IMR-90 (cell line): ENCODE results near the gene ZNF451. TPM values are rescaled to one million over a fixed set of nuclear protein-coding genes. Genes with fewer than 3 reads are reported as not detected.

ENCODE experiments used
- ATAC-seq: fragments of 200-7000 bp; cut with Tn5 transposase; 2 replicates; pipeline ENCODE4 v1.9.1; 2020; ENCODE audit warnings: low read depth, mild to moderate bottlenecking, moderate library complexity
- BruUV-seq: library from RNA; stranded (reverse); fragments of 400-500 nt; replicated peaks from 2 replicates; lab custom pipeline; 2021; lab: Mats Ljungman, UMichigan
- CTCF ChIA-PET: fragments of 300-600 bp; formaldehyde crosslinking; extraction: SDS; loops from one replicate; lab custom pipeline; 2021; ENCODE audit warnings: antibody characterized with exemption; lab: Yijun Ruan, JAX
- POLR2A ChIA-PET: fragments of 300-600 bp; sonication (Branson Sonifier 250); formaldehyde crosslinking; loops from one replicate; lab custom pipeline; 2022; ENCODE audit warnings: antibody characterized with exemption; ENCODE audit not compliant: unreplicated experiment; lab: Charles Lee
- DNase-seq: peaks from one replicate; pipeline ENCODE4 v3.0.0; 2013
- H2AFZ ChIP-seq: replicated peaks from 2 replicates; pipeline ENCODE3; 2013; ENCODE audit warnings: low read length, mild to moderate bottlenecking; ENCODE audit not compliant: poor library complexity
- H2AK5ac ChIP-seq: 2 replicates; pipeline ENCODE4 v1.6.1; 2013; ENCODE audit warnings: low read depth, low read length, inconsistent platforms
- H2AK9ac ChIP-seq: replicated peaks from 2 replicates; pipeline ENCODE3; 2013; ENCODE audit warnings: mild to moderate bottlenecking, low read depth, low read length, moderate library complexity; ENCODE audit not compliant: poor library complexity
- H2BK120ac ChIP-seq: 2 replicates; pipeline ENCODE4 v1.6.1; 2013; ENCODE audit warnings: low read depth, low read length, inconsistent platforms
- H2BK15ac ChIP-seq: 3 replicates; pipeline ENCODE4 v1.6.1; 2013; ENCODE audit warnings: low read depth, low read length, inconsistent platforms
- H2BK20ac ChIP-seq: 2 replicates; pipeline ENCODE4 v1.6.1; 2013; ENCODE audit warnings: low read depth, mild to moderate bottlenecking, inconsistent platforms, low read length, moderate library complexity
- H2BK5ac ChIP-seq: 2 replicates; pipeline ENCODE4 v1.6.1; 2013; ENCODE audit warnings: mild to moderate bottlenecking, low read depth, low read length, inconsistent platforms; ENCODE audit not compliant: poor library complexity, severe bottlenecking
- H3K14ac ChIP-seq: replicated peaks from 2 replicates; pipeline ENCODE4 v1.6.1; 2013; ENCODE audit warnings: low read depth, low read length, inconsistent platforms
- H3K18ac ChIP-seq: 2 replicates; pipeline ENCODE4 v1.6.1; 2013; ENCODE audit warnings: low read depth, low read length, control low read depth
- H3K23ac ChIP-seq: 2 replicates; pipeline ENCODE4 v1.6.1; 2013; ENCODE audit warnings: low read depth, low read length, inconsistent platforms
- H3K27ac ChIP-seq: 2 replicates; pipeline ENCODE4 v1.5.1; 2013; ENCODE audit warnings: mild to moderate bottlenecking, control low read depth, low read length; ENCODE audit not compliant: insufficient read depth
- H3K27me3 ChIP-seq: 2 replicates; pipeline ENCODE4 v1.6.1; 2013; ENCODE audit warnings: low read length; ENCODE audit not compliant: control insufficient read depth, insufficient read depth
- H3K36me3 ChIP-seq: 2 replicates; pipeline ENCODE4 v1.6.1; 2013; ENCODE audit warnings: low read length, mixed read lengths; ENCODE audit not compliant: control insufficient read depth, insufficient read depth
- H3K4ac ChIP-seq: 2 replicates; pipeline ENCODE4 v1.6.1; 2013; ENCODE audit warnings: low read depth, low read length, inconsistent platforms
- H3K4me1 ChIP-seq: 2 replicates; pipeline ENCODE4 v1.6.1; 2013; ENCODE audit warnings: low read length, mixed read lengths; ENCODE audit not compliant: control insufficient read depth, insufficient read depth
- H3K4me2 ChIP-seq: 2 replicates; pipeline ENCODE4 v1.6.1; 2013; ENCODE audit warnings: low read depth, mild to moderate bottlenecking, control low read depth, low read length, moderate library complexity
- H3K4me3 ChIP-seq: 2 replicates; pipeline ENCODE4 v1.5.1; 2013; ENCODE audit warnings: low read depth, mild to moderate bottlenecking, control low read depth, low read length, moderate library complexity; ENCODE audit not compliant: insufficient read depth
- H3K56ac ChIP-seq: 2 replicates; pipeline ENCODE4 v1.6.1; 2013; ENCODE audit warnings: low read length, inconsistent platforms; ENCODE audit not compliant: insufficient read depth; ENCODE audit errors: extremely low read depth
- H3K79me1 ChIP-seq, 2 experiments: 2 replicates each; pipeline ENCODE4 v1.6.1; 2013; ENCODE audit warnings: low read length in 2 of 2, inconsistent platforms in 1 of 2, low read depth in 1 of 2
- H3K9ac ChIP-seq: 2 replicates; pipeline ENCODE4 v1.6.1; 2013; ENCODE audit warnings: low read depth, low read length, control low read depth
- H3K9me1 ChIP-seq: 2 replicates; pipeline ENCODE4 v1.6.1; 2013; ENCODE audit warnings: low read length, inconsistent platforms; ENCODE audit not compliant: insufficient read depth
- H3K9me3 ChIP-seq: 2 replicates; pipeline ENCODE4 v1.6.1; 2013; ENCODE audit warnings: low read length; ENCODE audit not compliant: control insufficient read depth, insufficient read depth
- H4K20me1 ChIP-seq: 2 replicates; pipeline ENCODE4 v1.6.1; 2013; ENCODE audit warnings: low read length, inconsistent platforms; ENCODE audit not compliant: insufficient read depth
- H4K5ac ChIP-seq: 2 replicates; pipeline ENCODE4 v1.6.1; 2013; ENCODE audit warnings: mild to moderate bottlenecking, low read depth, low read length, control low read depth
- H4K8ac ChIP-seq, 2 experiments: 2 replicates each; pipeline ENCODE4 v1.6.1; 2013; ENCODE audit warnings: low read depth in 2 of 2, low read length in 2 of 2, control low read depth in 1 of 2, inconsistent platforms in 1 of 2
- H4K91ac ChIP-seq: 2 replicates; pipeline ENCODE4 v1.6.1; 2013; ENCODE audit warnings: low read depth, low read length, inconsistent platforms; ENCODE audit not compliant: insufficient read depth
- CHD1 ChIP-seq: IDR thresholded peaks from 2 replicates; pipeline ENCODE4 v1.6.1; 2012; ENCODE audit warnings: low read depth, low read length, improper control_type of control experiment
- CTCF ChIP-seq: conservative IDR thresholded peaks from 2 replicates; pipeline ENCODE4 v1.5.1; 2012; ENCODE audit warnings: mild to moderate bottlenecking, low read depth, low read length, improper control_type of control experiment
- MAFK ChIP-seq: IDR thresholded peaks from 2 replicates; pipeline ENCODE4 v1.6.1; 2012; ENCODE audit warnings: low read depth, low read length, improper control_type of control experiment
- MAZ ChIP-seq: IDR thresholded peaks from 2 replicates; pipeline ENCODE4 v1.6.1; 2012; ENCODE audit warnings: low read depth, mild to moderate bottlenecking, low read length, improper control_type of control experiment, moderate library complexity, borderline replicate concordance
- NFE2L2 ChIP-seq: fragments of 150-350 bp; IDR thresholded peaks from 2 replicates; pipeline ENCODE4 v1.6.1; 2016; ENCODE audit warnings: low read depth, mild to moderate bottlenecking, low read length
- POLR2A ChIP-seq: IDR thresholded peaks from 2 replicates; pipeline ENCODE4 v1.6.1; 2012; ENCODE audit warnings: mild to moderate bottlenecking, low read depth, low read length
- RAD21 ChIP-seq: IDR thresholded peaks from 2 replicates; pipeline ENCODE4 v1.6.1; 2012; ENCODE audit warnings: low read length, improper control_type of control experiment
- RCOR1 ChIP-seq: IDR thresholded peaks from 2 replicates; pipeline ENCODE4 v1.6.1; 2012; ENCODE audit warnings: mild to moderate bottlenecking, low read length, improper control_type of control experiment; ENCODE audit not compliant: insufficient replicate concordance
- RFX5 ChIP-seq: IDR thresholded peaks from 2 replicates; pipeline ENCODE4 v1.8.0; 2012; ENCODE audit warnings: low read depth, mild to moderate bottlenecking, low read length, moderate library complexity
- SMC3 ChIP-seq: fragments of 150-350 bp; IDR thresholded peaks from 2 replicates; pipeline ENCODE4 v1.6.1; 2016; ENCODE audit warnings: low read depth, mild to moderate bottlenecking, antibody characterized with exemption, low read length, moderate library complexity
- WGBS, 2 experiments: methylation state at CpG; one replicate each; pipeline versions ENCODE4 v1.1.5 to v1.1.7; 2013; ENCODE audit warnings: missing lambda C conversion rate in 2 of 2; ENCODE audit not compliant: insufficient read length in 1 of 2; ENCODE audit errors: extremely low coverage in 2 of 2; 5-methylcytosine and 5-hydroxymethylcytosine counted together
- dilution Hi-C: fragments of 300-500 bp; cut with HindIII; formaldehyde crosslinking; loops from one replicate; pipeline ENCODE4 v1.14.3; 2018; ENCODE audit warnings: low sequenced_read_pairs; ENCODE audit not compliant: unreplicated experiment
- in situ Hi-C: fragments of 300-500 bp; cut with MboI; formaldehyde crosslinking; loops from 3 replicates; pipeline ENCODE4 v1.14.3; 2019; ENCODE audit warnings: low sequenced_read_pairs, inconsistent platforms, mixed read lengths
- intact Hi-C: fragments of 100-400 bp; cut with micrococcal nuclease; formaldehyde crosslinking; loops from 2 replicates; pipeline ENCODE4 v1.10.0; 2022
- polyA plus RNA-seq, 3 experiments: library from polyadenylated mRNA; depleted of rRNA; stranded (reverse); fragments of >200 nt; gene quantifications; 2 replicates each; pipeline ENCODE4 v1.2.3, GENCODE V29; 2012; ENCODE audit warnings: low replicate concordance in 1 of 3
- total RNA-seq: library from RNA; depleted of rRNA; stranded (reverse); fragments of >200 nt; gene quantifications from 2 replicates; pipeline ENCODE4 v1.2.3, GENCODE V29; 2012

The ZNF451 gene
- total and polyA plus RNA-seq, 2 of the 4 experiments (the other 2 are of a cell fraction): 10.0 to 48.6 TPM

GRCh38 chr6:57069228-57069627 lies 20.8 kb upstream of the ZNF451 start:
- dilution Hi-C loops (no loop called here), in situ Hi-C loops (no loop called here), intact Hi-C loops (no loop called here)
- H3K9me1 ChIP-seq: peaks cover 4% of the 10 kb centered on the region; the same call in 1 of the 2 replicates
- H4K20me1 ChIP-seq: no peaks in the 10 kb centered on the region
- H2BK5ac ChIP-seq: no peak overlapping the region
- no peak overlapping the region for H2BK120ac ChIP-seq
- H2AFZ ChIP-seq: no peak overlapping the region
- no peaks in the 10 kb centered on the region for H3K27me3 ChIP-seq
- H3K4ac ChIP-seq: no peak overlapping the region
- POLR2A ChIA-PET: no interaction called here
- no peak overlapping the region for H2BK20ac ChIP-seq
- no peak overlapping the region for H2BK15ac ChIP-seq
- DNase-seq (no peak), ATAC-seq (no peak)
- H3K4me2 ChIP-seq: no peak overlapping the region
- no peaks in the 10 kb centered on the region for H3K9me3 ChIP-seq
- H3K79me1 ChIP-seq: peaks cover 5 to 11% of the 10 kb centered on the region in 2 experiments; a peak in 3 of 4 replicates
- H2AK5ac ChIP-seq: no peak overlapping the region
- H2AK9ac ChIP-seq: no peak overlapping the region
- H3K23ac ChIP-seq: no peak overlapping the region
- H3K9ac ChIP-seq: no peak overlapping the region
- CTCF ChIA-PET: interaction anchor here (0.6 kb wide), 1 partner anchor 164 kb away, joined by 3 read pairs; no protein-coding TSS in a partner anchor
- no peaks in the 10 kb centered on the region; the same call in none of the 2 replicates for H3K36me3 ChIP-seq
- 100% methylated on average over 2 of the region's 4 CpGs; no CpG with 5 or more reads in 1 of the 2 experiments for WGBS, 2 experiments
- no peak overlapping the region for H3K27ac ChIP-seq
- H3K14ac ChIP-seq: no peak overlapping the region
- no peak overlapping the region for H3K18ac ChIP-seq
- H4K91ac ChIP-seq: no peak overlapping the region
- peaks cover 2% of the 10 kb centered on the region for H3K4me1 ChIP-seq
- H4K5ac ChIP-seq: no peak overlapping the region
- BruUV-seq: no TSS peak
- no peak overlapping the region for H3K56ac ChIP-seq
- TF ChIP-seq NFE2L2 (no peak), RAD21 (no peak), POLR2A (no peak), RFX5 (no peak), MAZ (no peak), MAFK (no peak), SMC3 (no peak), RCOR1 (no peak), CHD1 (no peak), CTCF (no peak)
- H3K4me3 ChIP-seq: no peak overlapping the region
- no peak overlapping the region for H4K8ac ChIP-seq
